H1 (cell line): Measurements from ENCODE around the gene PBX2. TPM values are rescaled to one million over a fixed set of nuclear protein-coding genes. Genes with fewer than 3 reads are reported as not detected.

Experiments used
- CTCF ChIA-PET: fragments of 300-600 bp; sonication (Branson Sonifier 250); formaldehyde crosslinking; loops from one replicate; lab custom pipeline; 2021; ENCODE audit not compliant: partially characterized antibody; lab: Charles Lee
- POLR2A ChIA-PET: fragments of 300-600 bp; sonication (Branson Sonifier 250); formaldehyde crosslinking; loops from one replicate; lab custom pipeline; 2021; ENCODE audit warnings: inconsistent platforms; ENCODE audit not compliant: partially characterized antibody; lab: Charles Lee
- DNase-seq, 2 experiments: peaks; one replicate each; pipeline versions ENCODE4 v3.0.0 to v3.0.0-alpha.2; 2010 to 2022; ENCODE audit warnings: low spot score in 2 of 2, low read depth in 1 of 2, mixed read lengths in 1 of 2
- FAIRE-seq: peaks from 2 replicates; lab custom pipeline; 2011; peaks lifted over from hg19 to GRCh38; lab: Jason Lieb, UNC
- H2AFZ ChIP-seq: 2 replicates; pipeline ENCODE4 v1.8.1; 2012; ENCODE audit warnings: low read length, inconsistent platforms
- H2AK5ac ChIP-seq: 2 replicates; pipeline ENCODE4 v1.6.1; 2013; ENCODE audit warnings: low read depth, low read length
- H2BK120ac ChIP-seq: replicated peaks from 2 replicates; pipeline ENCODE3; 2013; ENCODE audit warnings: low read depth, low read length, inconsistent platforms
- H2BK12ac ChIP-seq: 2 replicates; pipeline ENCODE4 v1.6.1; 2013; ENCODE audit warnings: low read depth, low read length
- H2BK15ac ChIP-seq: 2 replicates; pipeline ENCODE4 v1.6.1; 2013; ENCODE audit warnings: low read length
- H2BK20ac ChIP-seq: 2 replicates; pipeline ENCODE4 v1.6.1; 2013; ENCODE audit warnings: low read length
- H2BK5ac ChIP-seq: 2 replicates; pipeline ENCODE4 v1.6.1; 2013; ENCODE audit warnings: low read depth, low read length
- H3K14ac ChIP-seq: 2 replicates; pipeline ENCODE4 v1.6.1; 2013; ENCODE audit warnings: inconsistent platforms; ENCODE audit not compliant: insufficient read length
- H3K18ac ChIP-seq: 2 replicates; pipeline ENCODE4 v1.6.1; 2013; ENCODE audit warnings: low read length; ENCODE audit errors: extremely low read depth
- H3K23ac ChIP-seq: 2 replicates; pipeline ENCODE4 v1.6.1; 2013; ENCODE audit warnings: inconsistent platforms; ENCODE audit not compliant: insufficient read length
- H3K23me2 ChIP-seq: 2 replicates; pipeline ENCODE4 v1.6.1; 2013; ENCODE audit warnings: low read depth, low read length
- H3K27ac ChIP-seq: 2 replicates; pipeline ENCODE4 v1.6.1; 2011; ENCODE audit warnings: low read depth, low read length, inconsistent platforms
- H3K27me3 ChIP-seq, 4 experiments: replicated peaks in 1 of 4; 1 replicate in 1 of 4; 2 replicates in 3 of 4; pipeline versions ENCODE4 v1.6.1 to v1.8.1; 2011 to 2013; ENCODE audit warnings: low read length in 3 of 4, mild to moderate bottlenecking in 3 of 4, inconsistent platforms in 2 of 4, mixed read lengths in 2 of 4, moderate library complexity in 1 of 4; ENCODE audit not compliant: control insufficient read depth in 3 of 4, insufficient read depth in 3 of 4; ENCODE audit errors: extremely low read depth in 1 of 4
- H3K36me3 ChIP-seq, 4 experiments: 2 replicates each; pipeline versions ENCODE4 v1.6.1 to v1.8.1; 2011 to 2013; ENCODE audit warnings: mild to moderate bottlenecking in 4 of 4, low read length in 3 of 4, moderate library complexity in 2 of 4, control low read depth in 1 of 4, inconsistent platforms in 1 of 4; ENCODE audit not compliant: insufficient read depth in 4 of 4, control insufficient read depth in 2 of 4
- H3K4ac ChIP-seq: replicated peaks from 2 replicates; pipeline ENCODE3; 2013; ENCODE audit warnings: low read length, low read depth, mixed read lengths, inconsistent platforms; ENCODE audit not compliant: insufficient read length
- H3K4me1 ChIP-seq, 4 experiments: replicated peaks in 1 of 4; 1 replicate in 1 of 4; 2 replicates in 3 of 4; pipeline versions ENCODE4 v1.6.1 to v1.8.1; 2011 to 2013; ENCODE audit warnings: low read length in 3 of 4, inconsistent platforms in 2 of 4, mixed read lengths in 1 of 4; ENCODE audit not compliant: insufficient read depth in 4 of 4, control insufficient read depth in 3 of 4
- H3K4me2 ChIP-seq, 2 experiments: 2 replicates each; pipeline versions ENCODE4 v1.6.1 to v1.8.1; 2011 to 2013; ENCODE audit warnings: low read depth in 2 of 2, low read length in 2 of 2, control low read depth in 1 of 2, inconsistent platforms in 1 of 2, mild to moderate bottlenecking in 1 of 2; ENCODE audit not compliant: insufficient read depth in 1 of 2
- H3K4me3 ChIP-seq, 4 experiments: fragments of 200-600, 300-600 bp in 1 of 4; sonication (generic), shearing (Covaris generic), sonication (Bioruptor Twin) in 1 of 4; 2 replicates each; pipeline versions ENCODE4 v1.5.1 to v1.8.1; 2011 to 2016; ENCODE audit warnings: low read length in 4 of 4, low read depth in 3 of 4, control low read depth in 2 of 4, inconsistent platforms in 2 of 4, mild to moderate bottlenecking in 2 of 4, mixed read lengths in 1 of 4, moderate library complexity in 1 of 4; ENCODE audit not compliant: insufficient read depth in 2 of 4; ENCODE audit errors: extremely low read depth in 1 of 4
- H3K56ac ChIP-seq: replicated peaks from 2 replicates; pipeline ENCODE3; 2013; ENCODE audit warnings: low read depth, mild to moderate bottlenecking, mixed read lengths, low read length, inconsistent platforms; ENCODE audit not compliant: insufficient read length
- H3K79me1 ChIP-seq: 2 replicates; pipeline ENCODE4 v1.6.1; 2013; ENCODE audit warnings: low read depth, low read length, control low read depth
- H3K79me2 ChIP-seq, 2 experiments: 2 replicates each; pipeline versions ENCODE4 v1.6.1 to v1.8.1; 2012 to 2013; ENCODE audit warnings: low read length in 2 of 2, mild to moderate bottlenecking in 2 of 2, inconsistent platforms in 1 of 2; ENCODE audit not compliant: insufficient read depth in 2 of 2, control insufficient read depth in 1 of 2
- H3K9ac ChIP-seq, 4 experiments: replicated peaks in 1 of 4; 1 replicate in 1 of 4; 2 replicates in 3 of 4; pipeline versions ENCODE4 v1.6.1 to v1.8.1; 2011 to 2013; ENCODE audit warnings: low read depth in 3 of 4, low read length in 3 of 4, control low read depth in 2 of 4, mild to moderate bottlenecking in 2 of 4, moderate library complexity in 2 of 4, inconsistent platforms in 1 of 4; ENCODE audit errors: extremely low read depth in 1 of 4
- H3K9me3 ChIP-seq, 2 experiments: 2 replicates each; pipeline versions ENCODE4 v1.6.1 to v1.8.1; 2012 to 2013; ENCODE audit warnings: mild to moderate bottlenecking in 2 of 2, moderate library complexity in 2 of 2, control low read depth in 1 of 2, inconsistent platforms in 1 of 2, low read depth in 1 of 2, low read length in 1 of 2, mixed read lengths in 1 of 2; ENCODE audit not compliant: insufficient read depth in 2 of 2
- H4K20me1 ChIP-seq, 2 experiments: replicated peaks in 1 of 2; 2 replicates each; pipeline versions ENCODE3 to v1.8.1; 2011 to 2013; ENCODE audit warnings: inconsistent platforms in 2 of 2, low read length in 2 of 2, mild to moderate bottlenecking in 1 of 2; ENCODE audit not compliant: insufficient read depth in 2 of 2, control insufficient read depth in 1 of 2
- H4K5ac ChIP-seq: 2 replicates; pipeline ENCODE4 v1.6.1; 2013; ENCODE audit warnings: low read length, low read depth, mixed read lengths, inconsistent platforms; ENCODE audit not compliant: insufficient read length
- H4K8ac ChIP-seq: 2 replicates; pipeline ENCODE4 v1.8.0; 2013; ENCODE audit warnings: mild to moderate bottlenecking, moderate library complexity, low read length, inconsistent platforms; ENCODE audit not compliant: insufficient read depth; ENCODE audit errors: extremely low read depth
- H4K91ac ChIP-seq: replicated peaks from 2 replicates; pipeline ENCODE3; 2013; ENCODE audit warnings: low read length, mixed read lengths, inconsistent platforms; ENCODE audit not compliant: insufficient read length
- EGR1 ChIP-seq: IDR thresholded peaks from 2 replicates; pipeline ENCODE4 v1.6.1; 2011; ENCODE audit warnings: low read depth, low read length, borderline replicate concordance
- KDM4A ChIP-seq: IDR thresholded peaks from one replicate; pipeline ENCODE4 v1.7.1; 2012; ENCODE audit warnings: low read depth, mild to moderate bottlenecking, moderate library complexity, low read length, inconsistent platforms; ENCODE audit not compliant: severe bottlenecking
- SAP30 ChIP-seq: fragments of 300-600 bp; sonication (generic); IDR thresholded peaks from 2 replicates; pipeline ENCODE4 v1.7.1; 2012; ENCODE audit warnings: low read length, moderate library complexity, mild to moderate bottlenecking, inconsistent platforms; ENCODE audit not compliant: insufficient read depth, insufficient replicate concordance
- SIX5 ChIP-seq: IDR thresholded peaks from 2 replicates; pipeline ENCODE4 v1.6.1; 2011; ENCODE audit warnings: mild to moderate bottlenecking, low read depth, low read length
- WGBS, 2 experiments: shearing (Covaris generic) in 1 of 2; methylation state at CpG; one replicate each; pipeline versions ENCODE4 v1.1.6 to v1.1.7; 2013 to 2015; ENCODE audit warnings: low lambda C conversion rate in 2 of 2, mixed read lengths in 2 of 2, inconsistent platforms in 1 of 2, low coverage in 1 of 2, missing lambda C conversion rate in 1 of 2; ENCODE audit not compliant: insufficient replicate concordance in 2 of 2, insufficient coverage in 1 of 2, insufficient read length in 1 of 2; ENCODE audit errors: extremely low coverage in 1 of 2, missing lambda C conversion rate in 1 of 2; 5-methylcytosine and 5-hydroxymethylcytosine counted together
- polyA plus RNA-seq, 7 experiments: library from polyadenylated mRNA; depleted of rRNA in 3 of 7; stranded (reverse) in 5 of 7; unstranded in 2 of 7; fragments of >200 nt in 5 of 7; fragments of 200-250 nt in 2 of 7; gene quantifications; 1 replicate in 5 of 7; 2 replicates in 1 of 7; 4 replicates in 1 of 7; pipeline versions ENCODE4 v1.2.1 to v1.2.3, GENCODE V29; 2011 to 2013; ENCODE audit warnings: missing spikeins in 2 of 7, mixed read lengths in 2 of 7
- total RNA-seq: library from RNA; stranded (reverse); fragmentation: NEBNext Ultra II Directional; extraction: Animal tissue kit (Norgen Biotek cat#: 25700); gene quantifications from 2 replicates; pipeline ENCODE4 v1.2.1, GENCODE V29; 2021

Gene PBX2
- total and polyA plus RNA-seq, 2 of the 8 experiments (the other 6 are each of a cell fraction or from before 2014, with no cell fraction given) = 102 to 130 TPM

GRCh38 chr6:32188381-32189068 is 1.5 kb downstream of the PBX2 start:
- peaks cover 0 to 26% (median 16%) of the 10 kb centered on the region in 4 experiments; a peak in 6 of 7 replicates for H3K4me1 ChIP-seq
- no peak for FAIRE-seq
- H3K27ac ChIP-seq = peak overlapping the region; percentile 54
- H4K20me1 ChIP-seq = peaks cover 0 to 3% of the 10 kb centered on the region in 2 experiments
- ChIA-PET POLR2A (interaction anchor here (1.0 to 13.3 kb wide), 10 partner anchors 9 to 58 kb away, joined by 3 to 194 read pairs (median 3); partner anchors contain the start of genes AGPAT1, FKBPL, PRRT1 and RNF5), CTCF (interaction anchor here (0.5 to 3.2 kb wide), 9 partner anchors 9 to 71 kb away, joined by 3 to 13 read pairs (median 4); partner anchors contain the start of genes AGPAT1 and PRRT1)
- H3K56ac ChIP-seq = no peak overlapping the region
- no peak overlapping the region for H2BK20ac ChIP-seq
- no peak overlapping the region for H2BK12ac ChIP-seq
- H2AK5ac ChIP-seq = no peak overlapping the region
- peaks cover 0 to 13% of the 10 kb centered on the region in 2 experiments; a peak in 2 of 4 replicates for H3K79me2 ChIP-seq
- H3K36me3 ChIP-seq = peaks cover 2 to 18% (median 14%) of the 10 kb centered on the region in 4 experiments; a peak in 7 of 8 replicates
- no peaks in the 10 kb centered on the region for H3K27me3 ChIP-seq
- H3K9ac ChIP-seq = peak overlapping the region in 2 of 4 experiments; percentile 44 to 69; a peak in 4 of 7 replicates
- no peaks in the 10 kb centered on the region for H3K9me3 ChIP-seq
- H3K4me2 ChIP-seq = peak overlapping the region; percentile 81 to 90
- H4K8ac ChIP-seq = no peak overlapping the region
- H3K4ac ChIP-seq = no peak overlapping the region
- H3K4me3 ChIP-seq = peak overlapping the region; percentile 30 to 87 (median 64)
- H3K14ac ChIP-seq = no peak overlapping the region
- H3K23ac ChIP-seq = no peak overlapping the region
- H2BK120ac ChIP-seq = no peak overlapping the region
- peak overlapping the region; percentile 7 for H4K91ac ChIP-seq
- peak overlapping the region; percentile 32 for H3K18ac ChIP-seq
- peaks cover 5% of the 10 kb centered on the region for H3K23me2 ChIP-seq
- WGBS, 2 experiments = 71% methylated on average over 10 of the region's 13 CpGs; no CpG with 5 or more reads in 1 of the 2 experiments
- no peak overlapping the region for H4K5ac ChIP-seq
- no peak overlapping the region for H2BK15ac ChIP-seq
- peak overlapping the region; percentile 52; the same call in 1 of the 2 replicates for H2BK5ac ChIP-seq
- TF ChIP-seq EGR1 = no peak
- TF ChIP-seq SIX5 = no peak
- TF ChIP-seq SAP30 = no peak
- no peak for TF ChIP-seq KDM4A
- no peak overlapping the region for H2AFZ ChIP-seq
- peaks cover 2% of the 10 kb centered on the region for H3K79me1 ChIP-seq
- DNase-seq = no peak
